ENCODE measurements around the gene MAP3K9. TPM values are rescaled to one million over a fixed set of nuclear protein-coding genes. Genes with fewer than 3 reads are reported as not detected.

MAP3K9 gene
- total and polyA plus RNA-seq, 8 donors: 0.46 to 11.0 (median 7.1) TPM

- H3K9me3 ChIP-seq: no peaks in the 10 kb centered on the region
- WGBS, 5 donors: 27 to 44% (median 38%) methylated on average over 1 of the region's 1 CpG
- H3K4me1 ChIP-seq: peaks cover 0 to 32% (median 14%) of the 10 kb centered on the region in 4 donors
- H3K4me3 ChIP-seq: no peak overlapping the region
- intact Hi-C loops (cut with DNase I; ENCODE audit: low total_unique reads): loop anchor here (10.0 kb wide), 1 partner anchor 72 kb away; the partner anchor contains the start of gene TTC9
- no peak for DNase-seq
- H3K36me3 ChIP-seq: no peaks in the 10 kb centered on the region
- peak in 2 of 3 donors; percentile 8 to 30 for TF ChIP-seq POLR2AphosphoS5 (IDR thresholded peaks at IDR 0.05)
- no peak for TF ChIP-seq POLR2A (IDR thresholded peaks at IDR 0.05)
- H3K27ac ChIP-seq: no peak overlapping the region
- no peaks in the 10 kb centered on the region for H3K27me3 ChIP-seq
Measured at GRCh38 chr14:70716958-70717357, 92.4 kb downstream of the MAP3K9 start.

DNA sequence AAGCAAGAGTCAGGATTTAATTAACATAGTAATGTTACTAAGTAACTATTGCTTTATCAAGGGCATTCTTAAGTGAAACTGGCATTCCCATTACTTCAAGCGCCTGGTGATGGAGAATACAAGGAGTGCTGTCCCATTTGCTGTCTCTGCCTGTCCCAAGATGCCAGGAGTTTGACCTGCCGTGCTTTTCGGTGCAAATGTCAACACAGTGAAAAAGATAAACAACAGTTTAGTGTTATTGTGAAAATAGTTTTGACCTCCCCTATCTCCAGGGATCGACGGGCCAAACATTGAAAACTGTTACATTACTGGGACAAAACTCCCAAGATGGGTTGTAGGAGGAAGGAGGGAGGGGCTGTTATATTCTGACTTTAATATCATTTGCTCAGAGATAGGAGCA lies 92.8 kb downstream of the MAP3K9 start:
- TF ChIP-seq CTCF (IDR thresholded peaks at IDR 0.05): no peak
- no peak for TF ChIP-seq EP300 (IDR thresholded peaks at IDR 0.05)
- no peak overlapping the region for H3K4me3 ChIP-seq

DNA sequence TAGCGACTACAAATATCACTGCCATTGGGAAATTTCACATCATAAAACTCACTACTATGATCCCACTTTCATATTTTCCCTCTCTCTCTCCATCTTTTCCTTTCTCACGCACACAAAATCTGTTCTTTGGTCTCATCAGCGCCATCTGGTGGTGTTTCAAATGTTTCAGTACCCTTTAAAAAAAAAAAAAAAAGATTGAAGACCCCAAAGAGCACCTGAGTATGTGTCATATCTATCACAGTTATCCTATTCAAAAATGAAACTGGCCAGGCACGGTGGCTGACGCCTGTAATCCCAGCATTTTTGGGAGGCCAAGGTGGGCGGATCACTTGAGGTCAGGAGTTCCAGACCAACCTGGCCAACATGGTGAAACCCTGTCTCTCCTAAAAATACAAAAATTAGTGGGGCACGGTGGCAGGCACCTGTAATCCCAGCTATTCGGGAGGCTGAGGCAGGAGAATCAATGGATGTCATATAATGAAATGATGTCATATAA lies 95.2 kb downstream of the MAP3K9 start:
- peak; percentile 47 to 88 for DNase-seq
- Histone ChIP-seq H3K27ac (peak overlapping the region in 2 of 5 donors; percentile 16 to 63), H3K4me1 (peaks cover 0 to 31% (median 14%) of the 10 kb centered on the region in 4 donors), H3K27me3 (no peaks in the 10 kb centered on the region), H3K9me3 (no peaks in the 10 kb centered on the region), H3K4me3 (no peak overlapping the region), H3K36me3 (no peaks in the 10 kb centered on the region)
- intact Hi-C loops (cut with DNase I; ENCODE audit: low total_unique reads): loop anchor here (10.0 kb wide), 1 partner anchor 69 kb away; the partner anchor contains the start of gene TTC9
- TF ChIP-seq POLR2AphosphoS5 (IDR thresholded peaks at IDR 0.05) (no peak), EP300 (IDR thresholded peaks at IDR 0.05) (no peak), POLR2A (IDR thresholded peaks at IDR 0.05) (no peak), CTCF (IDR thresholded peaks at IDR 0.05) (peak in 5 of 7 experiments; percentile 45 to 77 (median 75))
- 15 to 21% (median 17%) methylated on average over 8 of the region's 8 CpGs for WGBS, 5 donors

More for the DNA sequence above, 92.8 kb downstream of the MAP3K9 start:
- H3K27ac ChIP-seq: no peak overlapping the region
- H3K9me3 ChIP-seq: no peaks in the 10 kb centered on the region
- H3K36me3 ChIP-seq: no peaks in the 10 kb centered on the region
- WGBS, 5 donors: 23 to 31% (median 26%) methylated on average over 5 of the region's 5 CpGs
- DNase-seq: no peak
- peaks cover 0 to 32% (median 14%) of the 10 kb centered on the region in 4 donors for H3K4me1 ChIP-seq
- H3K27me3 ChIP-seq: no peaks in the 10 kb centered on the region
- intact Hi-C loops (cut with DNase I; ENCODE audit: low total_unique reads): loop anchor here (10.0 kb wide), 1 partner anchor 72 kb away; the partner anchor contains the start of gene TTC9

DNA sequence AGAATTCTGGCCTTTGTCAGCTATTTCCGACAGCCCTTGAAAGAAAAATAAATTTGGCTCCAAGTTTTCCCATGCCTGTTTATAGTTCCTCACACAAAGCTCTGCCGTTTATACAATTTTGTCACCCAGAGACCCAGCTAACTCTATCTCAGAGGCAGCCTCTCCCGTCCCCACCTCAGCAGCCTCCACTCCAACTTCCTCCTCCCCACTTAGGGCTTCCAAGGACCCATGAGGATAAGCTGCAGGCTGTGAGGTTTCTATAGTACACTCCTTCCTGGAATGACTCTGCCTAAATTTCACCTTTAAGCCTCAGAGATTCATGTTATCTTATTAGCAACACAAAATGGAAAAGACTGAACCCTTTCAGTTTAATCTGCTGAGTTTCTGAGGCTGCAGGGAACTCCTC lies 95.8 kb downstream of the MAP3K9 start:
- Histone ChIP-seq H3K27me3 (no peaks in the 10 kb centered on the region), H3K9me3 (no peaks in the 10 kb centered on the region), H3K4me3 (no peak overlapping the region), H3K27ac (peak overlapping the region in 4 of 5 donors; percentile 1 to 63 (median 31)), H3K4me1 (peaks cover 0 to 25% (median 13%) of the 10 kb centered on the region in 4 donors), H3K36me3 (no peaks in the 10 kb centered on the region)
- intact Hi-C loops (cut with DNase I; ENCODE audit: low total_unique reads): loop anchor here (10.0 kb wide), 1 partner anchor 69 kb away; the partner anchor contains the start of gene TTC9
- DNase-seq: no peak
- 12 to 41% (median 19%) methylated on average over 3 of the region's 3 CpGs for WGBS, 5 donors
- TF ChIP-seq POLR2A (IDR thresholded peaks at IDR 0.05): no peak
- TF ChIP-seq EP300 (IDR thresholded peaks at IDR 0.05): no peak
- no peak for TF ChIP-seq CTCF (IDR thresholded peaks at IDR 0.05)
- TF ChIP-seq POLR2AphosphoS5 (IDR thresholded peaks at IDR 0.05): no peak

GRCh38 chr14:70713096-70713495 lies 96.2 kb downstream of the MAP3K9 start:
- Histone ChIP-seq H3K27me3 (no peaks in the 10 kb centered on the region), H3K27ac (peak overlapping the region in 4 of 5 donors; percentile 1 to 63 (median 31)), H3K4me3 (no peak overlapping the region), H3K4me1 (peaks cover 0 to 24% (median 13%) of the 10 kb centered on the region in 4 donors), H3K9me3 (no peaks in the 10 kb centered on the region), H3K36me3 (no peaks in the 10 kb centered on the region)
- intact Hi-C loops (cut with DNase I; ENCODE audit: low total_unique reads): loop anchor here (10.0 kb wide), 1 partner anchor 68 kb away; the partner anchor contains the start of gene TTC9
- no peak for DNase-seq
- 78 to 94% (median 88%) methylated on average over 4 of the region's 4 CpGs for WGBS, 5 donors
- no peak for TF ChIP-seq EP300 (IDR thresholded peaks at IDR 0.05)
- no peak for TF ChIP-seq POLR2AphosphoS5 (IDR thresholded peaks at IDR 0.05)
- TF ChIP-seq CTCF (IDR thresholded peaks at IDR 0.05): no peak
- TF ChIP-seq POLR2A (IDR thresholded peaks at IDR 0.05): no peak

Data from stomach (tissue), 9 donors.